Liver (tissue), 9 donors: ENCODE data around the gene SEMA5A. TPM values are rescaled to one million over a fixed set of nuclear protein-coding genes. Genes with fewer than 3 reads are reported as not detected.

Experiments used
- DNase-seq: peaks from one replicate; pipeline ENCODE4 v3.0.0-alpha.2; 2017; ENCODE audit warnings: low spot score
- H3K27ac ChIP-seq, 2 donors: one replicate each; pipeline ENCODE4 v1.7.0; 2013; ENCODE audit warnings: inconsistent platforms in 2 of 2, low read length in 2 of 2, control low read depth in 1 of 2, low read depth in 1 of 2, mild to moderate bottlenecking in 1 of 2
- H3K27me3 ChIP-seq, 4 donors: one replicate each; pipeline versions ENCODE4 v1.6.1 to v1.7.0; 2013; ENCODE audit warnings: low read length in 3 of 4, inconsistent platforms in 1 of 4, mild to moderate bottlenecking in 1 of 4, moderate library complexity in 1 of 4; ENCODE audit not compliant: control insufficient read depth in 4 of 4, insufficient read depth in 4 of 4
- H3K36me3 ChIP-seq, 4 donors: one replicate each; pipeline versions ENCODE4 v1.6.1 to v1.7.0; 2013; ENCODE audit warnings: low read length in 3 of 4, mild to moderate bottlenecking in 3 of 4, low read depth in 1 of 4, moderate library complexity in 1 of 4; ENCODE audit not compliant: control insufficient read depth in 4 of 4, insufficient read depth in 3 of 4
- H3K4me1 ChIP-seq, 4 donors: one replicate each; pipeline versions ENCODE4 v1.6.1 to v1.7.0; 2013; ENCODE audit warnings: low read length in 3 of 4, mild to moderate bottlenecking in 3 of 4, moderate library complexity in 1 of 4; ENCODE audit not compliant: control insufficient read depth in 4 of 4, insufficient read depth in 4 of 4
- H3K4me3 ChIP-seq, 3 donors: one replicate each; pipeline versions ENCODE4 v1.6.1 to v1.7.0; 2013; ENCODE audit warnings: low read length in 3 of 3, control low read depth in 1 of 3, low read depth in 1 of 3, mild to moderate bottlenecking in 1 of 3
- H3K9ac ChIP-seq, 2 donors: one replicate each; pipeline ENCODE4 v1.7.0; 2013; ENCODE audit warnings: low read length in 2 of 2, mild to moderate bottlenecking in 2 of 2, moderate library complexity in 2 of 2, control low read depth in 1 of 2, low read depth in 1 of 2
- H3K9me3 ChIP-seq, 4 donors: one replicate each; pipeline versions ENCODE4 v1.6.1 to v1.7.0; 2013; ENCODE audit warnings: low read length in 3 of 4; ENCODE audit not compliant: control insufficient read depth in 4 of 4
- ATF3 ChIP-seq: IDR thresholded peaks from 2 replicates; pipeline ENCODE4 v1.6.1; 2016; ENCODE audit warnings: antibody characterized with exemption
- CTCF ChIP-seq: fragments of 150-350 bp; IDR thresholded peaks from 2 replicates; pipeline ENCODE4 v1.5.1; 2017; ENCODE audit warnings: improper control_type of control experiment, low read depth, low read length; ENCODE audit not compliant: missing input control
- EGR1 ChIP-seq, 2 donors: IDR thresholded peaks; 2 replicates each; pipeline ENCODE4 v1.6.1; 2016 to 2018; ENCODE audit warnings: antibody characterized with exemption in 2 of 2, low read depth in 2 of 2
- FOXA1 ChIP-seq: IDR thresholded peaks from 2 replicates; pipeline ENCODE4 v1.6.1; 2016; ENCODE audit warnings: antibody characterized with exemption
- FOXA2 ChIP-seq: IDR thresholded peaks from 2 replicates; pipeline ENCODE4 v1.6.1; 2016; ENCODE audit warnings: antibody characterized with exemption
- GABPA ChIP-seq, 2 donors: IDR thresholded peaks in 1 of 2; conservative IDR thresholded peaks in 1 of 2; 2 replicates each; pipeline ENCODE4 v1.6.1; 2016; ENCODE audit warnings: antibody characterized with exemption in 2 of 2, mild to moderate bottlenecking in 1 of 2, moderate library complexity in 1 of 2
- HNF4A ChIP-seq, 2 donors: conservative IDR thresholded peaks; 2 replicates each; pipeline ENCODE4 v1.6.1; 2016; ENCODE audit warnings: antibody characterized with exemption in 2 of 2, mild to moderate bottlenecking in 2 of 2
- HNF4G ChIP-seq: IDR thresholded peaks from 2 replicates; pipeline ENCODE4 v1.6.1; 2016; ENCODE audit warnings: antibody characterized with exemption
- JUND ChIP-seq, 2 donors: IDR thresholded peaks; 2 replicates each; pipeline ENCODE4 v1.6.1; 2016; ENCODE audit warnings: antibody characterized with exemption in 2 of 2
- NR2F2 ChIP-seq: IDR thresholded peaks from 2 replicates; pipeline ENCODE4 v1.6.1; 2016; ENCODE audit warnings: antibody characterized with exemption
- RAD21 ChIP-seq, 2 donors: IDR thresholded peaks; 2 replicates each; pipeline ENCODE4 v1.6.1; 2016; ENCODE audit warnings: antibody characterized with exemption in 2 of 2, mild to moderate bottlenecking in 2 of 2
- REST ChIP-seq: IDR thresholded peaks from 2 replicates; pipeline ENCODE4 v1.6.1; 2016; ENCODE audit warnings: antibody characterized with exemption, mild to moderate bottlenecking
- SP1 ChIP-seq: IDR thresholded peaks from 2 replicates; pipeline ENCODE4 v1.6.1; 2018; ENCODE audit warnings: antibody characterized with exemption, mild to moderate bottlenecking
- TAF1 ChIP-seq: conservative IDR thresholded peaks from 2 replicates; pipeline ENCODE4 v1.6.1; 2016; ENCODE audit warnings: antibody characterized with exemption, mild to moderate bottlenecking
- YY1 ChIP-seq: IDR thresholded peaks from 2 replicates; pipeline ENCODE4 v1.6.1; 2016; ENCODE audit warnings: antibody characterized with exemption, mild to moderate bottlenecking
- ZBTB33 ChIP-seq: IDR thresholded peaks from 2 replicates; pipeline ENCODE4 v1.6.1; 2016; ENCODE audit warnings: antibody characterized with exemption
- WGBS: extraction: QIAGEN DNeasy Blood & Tissue Kit; methylation state at CpG from one replicate; pipeline ENCODE4 v1.1.7; 2013; 5-methylcytosine and 5-hydroxymethylcytosine counted together
- polyA plus RNA-seq, 2 donors: library from polyadenylated mRNA; stranded (reverse) in 1 of 2; unstranded in 1 of 2; fragments of 200-250 nt in 1 of 2; fragments of >200 nt in 1 of 2; fragmentation: Nextera tagmentation in 1 of 2; extraction: Ambion mirVana in 1 of 2; gene quantifications; one replicate each; pipeline versions ENCODE4 v1.2.1 to v1.2.3, GENCODE V29; 2013 to 2015
- total RNA-seq, 2 donors: library from RNA; depleted of rRNA; stranded (reverse); fragments of >200 nt; gene quantifications; one replicate each; pipeline ENCODE4 v1.2.3, GENCODE V29; 2014
- donor health status: healthy.
- donor health status: healthy.
- donor health status: healthy.
- donor health status: healthy.
- donor health status: healthy.

Gene SEMA5A
- total and polyA plus RNA-seq, 4 donors: 1.1 to 5.8 (median 3.2) TPM

GRCh38 chr5:9249231-9249630 is 296.6 kb downstream of the SEMA5A start:
- Histone ChIP-seq H3K4me3 (no peak overlapping the region), H3K27ac (no peak overlapping the region), H3K36me3 (no peaks in the 10 kb centered on the region), H3K9ac (no peak overlapping the region), H3K4me1 (no peaks in the 10 kb centered on the region), H3K9me3 (no peaks in the 10 kb centered on the region), H3K27me3 (no peaks in the 10 kb centered on the region)
- WGBS: 85% methylated on average over 3 of the region's 3 CpGs
- TF ChIP-seq REST (no peak), CTCF (no peak), ZBTB33 (no peak), TAF1 (no peak), NR2F2 (no peak), ATF3 (no peak), RAD21 (IDR thresholded peaks at IDR 0.05) (no peak), FOXA1 (no peak), GABPA (IDR thresholded peaks at IDR 0.05 in 1 of 2, conservative IDR thresholded peaks at IDR 0.05 in 1 of 2) (no peak), HNF4G (no peak)
- no peak for DNase-seq

GRCh38 chr5:9245071-9245470 is 300.8 kb downstream of the SEMA5A start:
- 92% methylated on average over 3 of the region's 3 CpGs for WGBS
- Histone ChIP-seq H3K9ac (no peak overlapping the region), H3K27me3 (no peaks in the 10 kb centered on the region), H3K4me1 (no peaks in the 10 kb centered on the region), H3K27ac (no peak overlapping the region), H3K9me3 (no peaks in the 10 kb centered on the region), H3K36me3 (no peaks in the 10 kb centered on the region), H3K4me3 (no peak overlapping the region)
- no peak for TF ChIP-seq CTCF
- no peak for TF ChIP-seq EGR1 (IDR thresholded peaks at IDR 0.05; ENCODE audit: low read depth in 2 of 2)
- no peak for TF ChIP-seq REST
- no peak for TF ChIP-seq FOXA1
- no peak for TF ChIP-seq YY1
- no peak for TF ChIP-seq HNF4G
- TF ChIP-seq HNF4A (conservative IDR thresholded peaks at IDR 0.05): no peak
- no peak for TF ChIP-seq ATF3
- TF ChIP-seq FOXA2: no peak
- TF ChIP-seq JUND (IDR thresholded peaks at IDR 0.05): no peak
- TF ChIP-seq SP1: no peak
- no peak for TF ChIP-seq ZBTB33
- no peak for DNase-seq
